ENCODE measurements around the gene TTC12. TPM values are rescaled to one million over a fixed set of nuclear protein-coding genes. Genes with fewer than 3 reads are reported as not detected.

The TTC12 gene
- total RNA-seq: 10 to 100 TPM in 2 of 4 donors, 1 to 10 TPM in 2; 2.2 to 14.7 (median 10.8) TPM

GRCh38 chr11:113314389-113315301 lies at the start of gene TTC12:
Gene TTC12 (plus strand): TSS chr11:113314583. CDS start chr11:113316258, 1,675 bp downstream.
- 6 to 11% methylated on average over 3 to 14 of the region's 64 CpGs for WGBS, 2 donors
- Histone ChIP-seq H3K27ac (peak within 1 kb of the TSS; percentile 80 to 92 (median 90)), H3K36me3 (peaks cover 0 to 24% (median 0%) of the 10 kb centered on the region in 3 donors), H3K4me3 (peak within 1 kb of the TSS; percentile 52 to 93 (median 68)), H3K9me3 (no peaks in the 10 kb centered on the region), H3K27me3 (no peaks in the 10 kb centered on the region), H3K4me1 (peaks cover 6 to 38% (median 19%) of the 10 kb centered on the region in 3 donors)
- intact Hi-C loops (cut with DNase I): no loop called here
- DNase-seq: peak; percentile 49
- no peak for TF ChIP-seq CTCF (IDR thresholded peaks at IDR 0.05)
- peak in 2 of 4 donors; percentile 22 to 44 for TF ChIP-seq POLR2A (IDR thresholded peaks at IDR 0.05)

GRCh38 chr11:113265362-113265761 lies 49.0 kb upstream of the TTC12 start:
- Histone ChIP-seq H3K4me1 (no peaks in the 10 kb centered on the region), H3K27me3 (no peaks in the 10 kb centered on the region), H3K9me3 (no peaks in the 10 kb centered on the region), H3K27ac (no peak overlapping the region), H3K36me3 (no peaks in the 10 kb centered on the region), H3K4me3 (no peak overlapping the region)
- no peak for TF ChIP-seq POLR2A (IDR thresholded peaks at IDR 0.05)
- no peak for TF ChIP-seq CTCF (IDR thresholded peaks at IDR 0.05)
- intact Hi-C loops (cut with DNase I): no loop called here
- WGBS, 2 donors: 88 to 92% methylated on average over 1 to 2 of the region's 2 CpGs
- no peak for DNase-seq

GRCh38 chr11:113267493-113267892 lies 46.9 kb upstream of the TTC12 start:
- intact Hi-C loops (cut with DNase I): no loop called here
- H3K27me3 ChIP-seq: no peaks in the 10 kb centered on the region
- H3K4me1 ChIP-seq: no peaks in the 10 kb centered on the region
- DNase-seq: no peak
- WGBS, 2 donors: 82 to 88% methylated on average over 7 of the region's 7 CpGs
- no peaks in the 10 kb centered on the region for H3K9me3 ChIP-seq
- no peak overlapping the region for H3K27ac ChIP-seq
- TF ChIP-seq CTCF (IDR thresholded peaks at IDR 0.05): no peak
- TF ChIP-seq POLR2A (IDR thresholded peaks at IDR 0.05): no peak
- H3K36me3 ChIP-seq: no peaks in the 10 kb centered on the region
- H3K4me3 ChIP-seq: no peak overlapping the region

GRCh38 chr11:113269096-113269495 lies 45.3 kb upstream of the TTC12 start:
- H3K4me1 ChIP-seq: no peaks in the 10 kb centered on the region
- H3K4me3 ChIP-seq: no peak overlapping the region
- TF ChIP-seq CTCF (IDR thresholded peaks at IDR 0.05): no peak
- no peak for TF ChIP-seq POLR2A (IDR thresholded peaks at IDR 0.05)
- DNase-seq: no peak
- H3K27me3 ChIP-seq: no peaks in the 10 kb centered on the region
- H3K9me3 ChIP-seq: no peaks in the 10 kb centered on the region
- no peak overlapping the region for H3K27ac ChIP-seq
- intact Hi-C loops (cut with DNase I): no loop called here
- whole genome bisulfite sequencing, 2 donors: 100% methylated on average over 1 to 2 of the region's 2 CpGs
- H3K36me3 ChIP-seq: no peaks in the 10 kb centered on the region

GRCh38 chr11:113269636-113270035 lies 44.7 kb upstream of the TTC12 start:
- Histone ChIP-seq H3K4me1 (no peaks in the 10 kb centered on the region), H3K27me3 (no peaks in the 10 kb centered on the region), H3K36me3 (no peaks in the 10 kb centered on the region), H3K9me3 (no peaks in the 10 kb centered on the region), H3K27ac (no peak overlapping the region), H3K4me3 (no peak overlapping the region)
- no peak for TF ChIP-seq POLR2A (IDR thresholded peaks at IDR 0.05)
- TF ChIP-seq CTCF (IDR thresholded peaks at IDR 0.05): no peak
- intact Hi-C loops (cut with DNase I): no loop called here
- 85 to 93% methylated on average over 2 to 3 of the region's 5 CpGs for WGBS, 2 donors
- DNase-seq: no peak

All from esophagus squamous epithelium (tissue), 5 donors.